HG03103 (cell line): ENCODE results near the gene RND2.
A peak's percentile ranks its signal among the peaks of the same experiment; 100 is the strongest.
"Not testable (repeated sequence)": the region's sequence is repeated elsewhere in the genome, so short reads cannot be mapped to it uniquely, and the experiment has no call there.

Experiments used
- ATAC-seq: cut with Tn5 transposase; IDR thresholded peaks from one replicate; pipeline ENCODE4 v1.9.1; 2021; ENCODE audit warnings: low read depth; ENCODE audit not compliant: unreplicated experiment

Gene RND2, protein sequence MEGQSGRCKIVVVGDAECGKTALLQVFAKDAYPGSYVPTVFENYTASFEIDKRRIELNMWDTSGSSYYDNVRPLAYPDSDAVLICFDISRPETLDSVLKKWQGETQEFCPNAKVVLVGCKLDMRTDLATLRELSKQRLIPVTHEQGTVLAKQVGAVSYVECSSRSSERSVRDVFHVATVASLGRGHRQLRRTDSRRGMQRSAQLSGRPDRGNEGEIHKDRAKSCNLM

DNA sequence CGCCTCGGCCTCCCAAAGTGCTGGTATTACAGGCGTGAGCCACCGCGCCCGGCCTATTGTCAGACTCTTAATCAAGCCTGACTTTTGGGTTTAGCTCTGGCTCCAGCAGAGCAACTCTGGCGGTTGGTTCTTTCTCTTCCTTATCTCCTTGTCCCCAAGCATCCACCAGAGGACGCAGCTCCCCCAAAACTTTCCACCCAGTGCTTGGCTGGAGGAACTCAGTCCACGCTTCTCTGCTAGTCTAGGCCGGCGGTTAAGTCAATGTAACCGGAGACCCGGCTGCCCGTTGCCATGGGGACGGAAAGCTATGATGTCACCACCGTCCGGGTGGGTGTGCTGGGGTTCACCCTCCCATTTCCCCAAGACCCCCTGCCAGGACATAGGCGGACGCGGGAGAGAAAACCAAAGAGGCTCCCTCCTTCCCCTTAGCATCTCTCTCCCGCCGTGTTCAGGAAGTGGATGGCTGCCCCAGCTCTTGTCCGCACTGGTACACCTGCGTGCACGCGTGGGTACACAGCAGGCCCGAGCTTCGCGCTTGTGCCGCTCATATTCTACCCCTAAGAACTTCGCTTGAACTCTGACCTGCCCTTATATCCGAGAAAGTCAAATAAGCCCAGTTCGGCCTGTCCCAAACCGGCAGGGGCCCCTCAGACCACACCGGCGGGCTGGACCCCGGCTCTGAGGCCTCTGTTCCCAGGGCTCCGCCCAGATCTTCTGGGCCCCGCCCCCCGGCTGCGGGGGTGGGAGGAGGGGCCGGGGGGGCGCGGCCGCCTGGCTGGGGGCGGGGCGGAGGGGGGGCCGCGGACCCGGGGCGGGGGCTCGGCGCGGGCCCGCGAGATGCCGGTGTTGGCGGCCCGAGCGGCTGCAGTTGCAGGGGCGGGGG is at the start of gene RND2:
TSS of gene RND2 (plus strand) at position 825 of the 883 bp plus-strand sequence. CDS start 117 bp downstream, outside the sequence.
- ATAC-seq = no peak

DNA sequence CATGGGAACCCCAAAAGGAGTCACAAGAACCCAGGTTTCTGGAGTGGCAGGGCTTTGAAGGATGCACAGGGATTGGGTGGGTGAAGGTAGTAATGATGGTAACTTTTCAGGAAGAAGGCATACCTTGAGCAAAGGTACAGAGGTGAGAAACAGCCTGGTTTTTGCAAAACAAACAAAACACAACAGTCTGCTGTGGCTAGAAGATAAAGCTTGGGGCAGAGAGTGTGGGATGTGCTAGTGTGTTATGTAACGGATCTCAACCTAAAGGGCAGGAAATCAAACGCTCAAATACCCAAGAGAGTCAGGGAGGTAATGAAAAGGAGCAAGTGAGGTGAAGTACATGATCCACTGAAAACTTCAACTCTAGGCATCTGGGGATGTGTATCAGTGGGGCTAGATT is 49.8 kb upstream of the RND2 start:
- ATAC-seq = no peak

DNA sequence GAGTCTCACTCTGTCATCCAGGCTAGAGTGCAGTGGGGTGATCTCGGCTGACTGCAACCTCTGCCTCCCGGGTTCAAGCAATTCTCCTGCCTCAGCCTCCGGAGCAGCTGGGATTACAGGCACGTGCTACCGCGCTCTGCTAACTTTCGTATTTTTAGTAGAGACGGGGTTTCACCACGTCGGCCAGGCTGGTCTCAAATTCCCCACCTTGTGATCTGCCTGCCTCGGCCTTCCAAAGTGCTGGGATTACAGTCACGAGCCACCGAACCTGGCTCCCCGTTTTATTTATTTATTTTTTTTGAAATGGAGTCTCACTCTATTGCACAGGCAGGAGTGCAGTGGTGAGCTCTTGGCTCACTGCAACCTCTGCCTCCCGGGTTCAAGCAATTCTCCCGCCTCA is 49.3 kb upstream of the RND2 start:
- ATAC-seq = not testable (repeated sequence)

DNA sequence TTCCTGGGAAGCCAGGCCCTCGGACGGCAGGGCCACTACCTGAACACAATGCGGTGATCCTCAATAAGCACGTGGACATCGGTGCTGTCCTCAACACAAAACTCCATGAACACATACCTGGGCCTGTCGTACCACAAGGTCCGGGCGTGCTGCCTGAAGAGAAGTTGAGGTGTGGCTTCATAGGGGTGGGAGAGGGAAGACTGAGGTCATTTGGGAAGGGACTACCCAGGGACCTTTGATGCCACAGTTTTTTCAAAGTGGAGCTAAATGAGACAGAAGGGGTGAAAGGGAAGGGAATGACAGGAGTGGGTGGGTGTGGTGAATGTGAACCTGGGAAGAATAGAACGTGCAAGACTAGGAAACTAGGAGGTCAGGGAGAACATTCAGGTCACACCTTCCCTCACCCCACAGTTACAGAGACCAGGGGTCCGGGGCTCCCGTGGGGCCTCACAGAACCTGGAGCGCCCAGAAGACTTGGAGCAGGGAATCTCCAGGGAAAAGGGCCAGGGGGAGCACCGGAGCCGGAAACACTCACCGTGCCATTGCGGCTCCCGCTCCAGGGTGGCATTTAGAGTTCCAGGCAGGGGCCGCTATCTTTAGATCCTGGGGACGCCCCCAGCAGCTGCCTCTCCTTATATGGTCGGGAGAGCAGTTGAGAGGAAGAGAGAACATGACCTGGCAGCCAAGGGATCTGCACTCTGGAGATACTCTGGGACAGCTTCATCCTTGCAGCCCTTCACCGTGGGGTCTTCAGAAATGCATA is 45.3 kb upstream of the RND2 start, which contains the start of gene PTGES3L:
TSS of gene PTGES3L (minus strand) at position 570 of the 763 bp plus-strand sequence. CDS start at position 543, 27 bp downstream.
- peak; percentile 14 for ATAC-seq

DNA sequence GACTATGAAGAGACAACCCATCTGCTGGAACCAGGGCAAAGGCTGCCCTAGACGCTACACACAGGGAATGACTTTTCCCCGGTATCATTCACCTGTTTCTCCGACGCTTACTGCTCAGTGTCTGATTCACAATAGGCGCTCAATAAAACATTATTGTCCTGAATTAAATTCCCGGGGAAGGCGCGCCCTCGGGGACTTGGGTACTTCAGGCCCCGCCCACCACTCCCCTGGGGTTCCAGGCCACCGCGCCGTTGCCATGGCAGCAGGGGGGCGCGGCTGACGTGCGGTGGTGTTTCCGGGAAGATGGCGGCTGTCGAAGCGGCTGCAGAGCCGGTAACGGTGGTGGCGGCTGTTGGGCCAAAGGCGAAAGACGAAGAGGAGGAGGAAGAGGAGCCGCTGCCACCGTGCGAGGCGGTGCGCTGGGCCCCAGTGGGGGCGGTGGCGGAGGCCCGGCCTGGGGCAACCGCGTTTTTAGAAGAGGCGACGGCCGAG is 44.7 kb upstream of the RND2 start, which contains the start of gene RUNDC1:
TSS of gene RUNDC1 (plus strand) at position 292 of the 492 bp plus-strand sequence. CDS start at position 304, 12 bp downstream.
- ATAC-seq = peak; percentile 56

DNA sequence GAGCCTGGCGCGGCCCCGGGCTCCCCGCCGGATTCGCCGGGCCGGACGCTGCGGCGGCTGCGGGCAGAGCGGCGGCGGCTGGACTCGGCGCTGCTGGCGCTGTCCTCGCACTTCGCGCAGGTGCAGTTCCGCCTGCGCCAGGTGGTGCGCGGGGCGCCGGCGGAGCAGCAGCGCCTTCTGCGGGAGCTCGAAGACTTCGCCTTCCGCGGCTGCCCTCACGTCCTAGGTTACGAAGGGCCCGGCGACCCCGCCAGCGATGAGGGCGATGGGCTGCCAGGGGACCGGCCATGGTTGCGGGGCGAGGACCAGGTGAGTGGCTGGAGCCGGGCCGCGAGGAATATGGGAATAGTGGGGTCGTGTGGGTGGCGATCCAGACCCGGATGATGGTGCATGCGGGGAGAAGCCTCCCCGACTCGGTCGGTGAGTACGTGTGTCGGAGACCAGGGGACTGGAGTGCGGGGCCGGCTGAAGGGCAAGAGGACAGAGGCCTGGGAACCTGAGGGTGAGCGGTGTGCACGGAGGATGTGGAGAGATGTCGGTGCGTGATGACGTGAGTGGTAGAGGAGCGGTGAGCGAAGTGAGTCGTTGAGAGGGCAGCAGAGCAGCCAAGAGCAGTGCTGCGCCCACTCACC is 44.1 kb upstream of the RND2 start:
- ATAC-seq = peak; percentile 33

DNA sequence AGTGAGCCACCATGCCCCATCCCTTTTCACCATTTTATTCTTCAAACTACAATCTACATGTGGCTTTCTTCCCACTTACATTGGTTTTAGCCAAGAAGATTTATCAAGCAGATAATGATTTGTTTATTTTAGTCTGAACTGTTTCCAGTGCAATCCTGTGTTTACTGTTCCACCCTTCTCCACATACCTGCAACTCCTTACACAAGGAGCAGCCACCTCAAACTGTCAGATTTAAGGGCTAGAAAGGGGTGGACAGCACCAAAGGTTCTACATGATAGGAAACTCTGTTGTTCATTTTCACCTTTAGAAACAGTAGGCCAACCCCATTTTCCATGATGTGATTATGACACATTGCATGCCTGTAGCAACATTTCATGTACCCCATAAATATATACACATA is 42.8 kb upstream of the RND2 start:
- no peak for ATAC-seq

DNA sequence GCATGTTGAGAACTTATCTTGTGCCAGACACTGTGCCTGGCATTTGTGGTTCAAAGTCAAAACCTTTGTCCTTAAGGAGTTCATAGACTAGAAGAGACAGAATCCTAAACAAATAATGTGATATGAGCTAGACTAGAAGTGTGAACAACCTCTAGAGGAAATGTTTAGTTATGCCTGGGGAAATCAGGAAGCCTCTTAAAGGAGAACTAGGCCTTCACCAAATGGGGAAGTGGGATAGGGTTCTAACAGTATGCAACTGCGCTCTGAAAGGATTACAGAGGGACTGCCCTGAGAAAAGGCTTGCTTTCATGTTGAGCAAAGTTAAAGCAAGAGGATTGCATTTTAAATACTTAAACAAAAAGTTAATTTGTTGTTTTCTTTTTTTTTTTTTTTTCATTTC is 39.8 kb upstream of the RND2 start:
- ATAC-seq = no peak

DNA sequence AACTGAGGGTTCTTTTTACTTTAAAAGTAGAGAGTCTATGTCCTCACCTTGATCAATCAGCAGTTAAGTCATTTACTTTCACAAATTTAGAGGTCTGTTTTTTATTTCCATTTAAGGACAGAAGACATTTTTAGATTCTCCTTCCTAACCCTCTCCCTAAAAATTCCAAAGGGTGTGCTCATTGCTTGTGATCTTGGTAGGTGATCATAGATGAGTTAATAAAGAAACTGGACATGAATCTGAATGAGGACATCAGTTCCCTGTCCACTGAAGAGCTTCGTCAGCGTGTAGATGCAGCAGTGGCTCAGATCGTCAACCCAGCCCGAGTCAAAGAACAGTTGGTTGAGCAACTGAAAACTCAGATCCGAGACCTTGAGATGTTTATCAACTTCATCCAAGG is 35.9 kb upstream of the RND2 start:
- no peak for ATAC-seq

DNA sequence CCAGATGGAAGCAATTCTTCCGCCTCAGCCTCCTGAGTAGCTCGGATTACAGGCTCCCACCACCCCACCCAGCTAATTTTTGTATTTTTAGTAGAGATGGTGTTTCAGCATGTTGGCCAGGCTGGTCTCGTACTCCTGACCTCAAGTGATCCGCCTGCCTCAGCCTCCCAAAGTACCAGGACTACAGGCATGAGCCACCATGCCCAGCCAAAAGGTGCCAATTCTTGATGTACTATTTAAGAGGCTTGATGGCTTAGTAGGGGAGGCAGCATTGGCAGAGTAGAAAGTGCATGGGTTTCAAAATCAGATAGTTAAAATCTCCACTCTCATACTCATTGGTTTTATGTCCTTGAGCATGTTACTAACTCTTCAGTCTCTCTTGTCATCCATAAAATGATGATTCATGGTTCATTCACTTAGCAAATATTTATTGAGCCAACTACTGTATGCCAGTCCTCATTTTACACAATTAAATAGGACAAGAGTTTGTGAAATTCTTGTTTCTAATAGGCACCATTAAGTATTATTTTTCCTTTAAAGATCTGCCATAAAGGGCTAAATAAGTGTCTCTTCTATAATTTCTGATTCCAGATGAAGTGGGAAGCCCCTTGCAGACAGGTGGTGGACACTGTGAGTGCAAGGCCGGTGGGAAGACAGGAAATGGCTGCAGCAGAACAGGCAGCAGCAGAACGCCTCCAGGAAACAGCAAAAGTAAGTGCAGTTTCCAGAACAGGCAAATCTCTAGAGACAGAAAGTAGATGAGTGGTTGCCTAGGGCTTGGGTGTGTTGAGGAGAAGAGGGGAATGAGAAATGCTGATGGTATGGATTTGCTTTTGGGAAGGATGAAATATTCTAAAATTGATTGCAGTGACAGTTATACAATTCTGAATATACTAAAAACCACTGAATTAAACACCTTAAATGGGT is 35.0 kb upstream of the RND2 start:
- ATAC-seq = no peak

DNA sequence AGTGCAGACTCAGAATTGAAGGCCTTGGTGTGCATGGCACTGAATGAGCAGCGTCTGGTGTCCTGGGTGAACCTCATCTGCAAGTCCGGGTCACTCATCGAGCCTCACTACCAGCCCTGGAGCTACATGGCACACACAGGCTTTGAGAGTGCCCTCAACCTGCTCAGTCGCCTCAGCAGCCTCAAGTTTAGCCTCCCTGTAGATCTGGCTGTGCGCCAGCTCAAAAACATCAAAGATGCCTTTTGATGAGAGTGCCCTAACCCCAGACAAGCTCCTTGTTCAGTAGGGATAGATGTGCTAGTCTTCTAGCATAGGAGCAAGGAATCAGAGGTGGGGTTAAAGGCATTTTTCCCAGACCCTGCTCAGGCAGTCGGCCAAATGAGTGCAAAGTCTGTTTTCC is 33.6 kb upstream of the RND2 start:
- ATAC-seq = no peak

DNA sequence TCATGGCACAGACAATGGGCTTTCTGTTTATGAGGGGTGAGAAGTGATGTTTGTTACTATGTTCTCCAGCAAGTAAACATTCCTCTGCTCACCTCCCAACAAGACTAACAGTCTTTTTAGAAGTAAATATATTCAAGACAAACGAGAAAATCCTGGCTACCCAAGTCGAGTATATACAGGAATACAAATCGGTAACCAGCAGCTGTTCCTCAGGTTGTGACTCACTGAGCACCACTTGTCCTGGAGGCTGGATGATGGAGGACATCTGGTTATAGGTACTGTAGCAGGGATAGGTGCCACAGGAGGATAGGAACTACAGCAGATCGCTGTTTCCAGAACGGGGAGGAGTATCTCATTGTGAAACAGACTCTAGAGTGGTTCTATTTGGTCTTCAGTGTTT is 32.2 kb upstream of the RND2 start:
- no peak for ATAC-seq

DNA sequence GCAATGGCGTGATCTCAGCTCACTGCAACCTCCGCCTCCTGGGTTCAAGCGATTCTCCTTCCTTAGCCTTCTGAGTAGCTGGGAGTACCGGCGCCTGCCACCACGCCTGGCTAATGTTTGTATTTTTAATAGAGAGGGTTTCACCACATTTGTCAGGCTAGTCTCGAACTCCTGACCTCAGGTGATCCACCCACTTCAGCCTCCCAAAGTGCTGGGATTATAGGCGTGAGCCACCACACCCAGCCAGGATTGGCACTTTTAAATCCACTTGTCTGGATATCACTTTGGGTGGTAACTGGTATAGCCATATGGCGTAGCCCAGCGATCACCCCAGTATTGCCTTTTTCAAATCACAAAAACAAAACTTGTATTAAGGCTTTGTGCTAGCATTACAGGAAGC is 31.1 kb upstream of the RND2 start:
- ATAC-seq = not testable (repeated sequence)

DNA sequence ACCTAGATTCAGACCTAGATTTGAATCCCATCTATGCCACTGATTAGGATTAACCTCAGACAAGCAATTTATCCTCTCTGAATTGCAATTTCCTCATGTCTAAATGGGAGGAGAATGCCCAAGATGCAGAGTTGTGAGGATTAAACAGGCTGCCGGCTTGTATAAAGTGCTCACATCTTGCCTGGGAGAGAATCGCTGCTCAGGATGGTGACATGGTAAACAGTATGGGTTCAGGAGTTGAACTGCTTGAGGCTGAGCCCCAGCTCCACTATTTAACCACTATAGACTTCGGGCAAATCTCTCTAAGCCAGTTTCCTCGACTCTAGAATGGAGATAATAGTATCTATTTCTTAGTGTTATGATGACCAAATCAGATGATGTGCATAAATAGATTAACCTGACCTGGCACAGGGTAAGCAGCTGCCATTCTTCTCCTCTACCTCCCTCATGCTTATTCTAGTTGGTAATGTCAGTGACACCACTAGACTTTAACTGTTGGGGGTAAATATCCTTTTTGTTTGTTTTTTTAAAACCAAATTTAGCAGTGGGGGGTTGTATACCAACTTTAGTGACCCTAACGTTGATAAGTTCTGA is 27.5 kb upstream of the RND2 start:
- ATAC-seq = no peak

DNA sequence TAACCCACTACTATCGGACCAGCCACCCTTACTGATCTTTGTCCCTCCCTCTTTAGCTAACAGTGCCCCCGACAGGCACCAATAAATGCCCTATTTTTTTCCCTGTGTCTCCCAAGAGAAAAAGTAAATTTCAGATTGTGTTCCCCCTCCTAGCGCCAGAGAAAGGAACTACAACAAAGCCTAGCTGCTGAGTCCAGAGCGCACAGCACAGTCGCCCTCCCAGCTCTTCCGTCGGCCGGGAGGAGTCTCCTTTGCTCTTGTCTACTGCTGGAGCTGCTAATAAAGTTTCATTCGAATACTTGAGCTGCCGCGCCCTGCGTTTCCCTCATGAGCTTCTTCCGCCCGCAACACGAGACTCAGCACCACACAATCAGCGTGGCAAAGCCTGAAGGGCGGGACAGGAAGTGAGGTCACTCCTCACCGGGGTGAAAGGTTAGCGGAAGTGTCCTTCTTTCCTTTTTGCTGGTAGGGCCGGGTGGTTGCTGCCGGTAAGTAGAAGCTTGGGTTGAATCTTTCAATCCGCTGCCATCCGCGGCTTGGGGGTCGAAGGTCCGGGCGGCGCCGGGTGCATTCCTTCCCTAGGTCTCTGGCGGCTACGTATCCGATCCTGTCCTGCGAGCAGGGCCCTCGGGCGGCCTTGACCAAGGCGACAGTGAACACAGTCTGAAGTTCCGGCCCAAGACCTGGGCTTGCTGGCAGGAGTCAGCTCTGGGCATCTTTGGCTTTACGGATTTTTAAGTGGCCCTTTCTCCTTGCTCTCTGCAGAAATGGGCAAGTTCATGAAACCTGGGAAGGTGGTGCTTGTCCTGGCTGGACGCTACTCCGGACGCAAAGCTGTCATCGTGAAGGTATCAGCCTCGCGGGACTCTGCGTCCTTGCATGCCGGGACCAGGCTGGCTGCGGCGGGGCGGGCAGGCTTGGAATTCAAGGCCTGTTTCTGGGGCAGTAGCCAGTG is 26.8 kb upstream of the RND2 start, which contains the start of gene RPL27:
TSS of gene RPL27 (plus strand) at position 436 of the 955 bp plus-strand sequence. CDS start at position 768, 332 bp downstream.
- peak; percentile 83 for ATAC-seq

DNA sequence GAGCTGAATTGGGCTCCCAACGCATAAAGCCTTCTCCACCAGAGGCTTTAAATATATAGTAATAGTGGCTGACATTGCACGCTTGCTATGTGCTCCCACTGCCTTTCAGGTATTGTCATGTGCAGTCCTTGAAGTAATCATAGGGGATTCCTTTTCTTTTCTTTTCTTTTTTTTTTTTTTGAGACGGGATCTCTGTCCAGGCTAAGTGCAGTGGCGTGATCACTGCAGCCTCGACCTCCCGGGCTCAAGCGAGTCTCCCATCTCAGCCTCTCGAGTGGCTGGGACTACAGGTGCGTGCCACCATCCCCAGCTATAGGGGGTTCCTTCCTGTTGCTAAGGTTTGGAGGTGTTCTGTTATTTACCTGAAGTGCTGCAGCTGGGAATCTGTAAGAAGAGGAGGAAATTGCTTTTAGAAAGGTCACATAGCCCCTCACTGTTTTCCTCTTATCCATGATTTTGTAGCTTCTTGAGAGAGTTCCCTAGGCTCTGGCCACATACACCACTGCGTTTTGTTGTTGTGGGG is 26.0 kb upstream of the RND2 start:
- no peak for ATAC-seq

DNA sequence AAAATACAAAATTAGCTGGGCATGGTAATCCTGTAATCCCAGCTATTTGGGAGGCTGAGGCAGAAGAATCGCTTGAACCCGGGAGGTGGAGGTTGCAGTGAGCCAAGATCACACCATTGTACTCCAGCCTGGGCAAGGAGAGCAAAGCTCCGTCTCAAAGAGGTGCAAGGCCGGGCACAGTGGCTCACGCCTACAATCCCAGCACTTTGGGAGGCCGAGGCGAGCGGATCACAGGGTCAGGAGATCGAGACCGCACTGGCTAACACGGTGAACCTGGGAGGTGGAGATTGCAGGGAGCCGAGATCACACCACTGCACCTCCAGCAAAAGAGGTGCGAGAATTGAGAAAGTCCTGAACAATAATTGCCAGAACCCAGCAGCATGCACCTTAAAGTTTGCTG is 24.1 kb upstream of the RND2 start:
- not testable (repeated sequence) for ATAC-seq
